ENCODE results near the gene DENND2A. TPM values are rescaled to one million over a fixed set of nuclear protein-coding genes. Genes with fewer than 3 reads are reported as not detected.
"Not testable (repeated sequence)": the region's sequence is repeated elsewhere in the genome, so short reads cannot be mapped to it uniquely, and the experiment has no call there.

DENND2A gene
- total and polyA plus RNA-seq, 2 of the 4 experiments (the other 2 are of a cell fraction), result 7.5 to 10.3 TPM

- ChIA-PET CTCF (no interaction called here), POLR2A (ENCODE audit: unreplicated experiment) (interaction anchor here (0.5 kb wide), 1 partner anchor 138 kb away, joined by 5 read pairs; the partner anchor contains the start of gene DENND2A)
- Histone ChIP-seq H2BK15ac (ENCODE audit: low read depth, low read length) (no peak overlapping the region), H3K23ac (ENCODE audit: low read depth, low read length) (no peak overlapping the region), H4K5ac (ENCODE audit: low read depth, low read length) (no peak overlapping the region), H3K4ac (ENCODE audit: low read depth, low read length) (no peak overlapping the region), H3K9me3 (ENCODE audit: control insufficient read depth, insufficient read depth, low read length) (no peaks in the 10 kb centered on the region), H2BK120ac (ENCODE audit: low read depth, low read length) (no peak overlapping the region), H3K18ac (ENCODE audit: low read depth, low read length) (no peak overlapping the region), H3K4me2 (ENCODE audit: low read depth, low read length) (no peak overlapping the region), H3K36me3 (ENCODE audit: control insufficient read depth, insufficient read depth, low read length) (no peaks in the 10 kb centered on the region), H4K8ac (ENCODE audit: low read depth in 2 of 2, low read length in 2 of 2) (no peak overlapping the region), H4K91ac (ENCODE audit: insufficient read depth, low read depth, low read length) (no peak overlapping the region), H2AK5ac (ENCODE audit: low read depth, low read length) (no peak overlapping the region), H2BK20ac (ENCODE audit: low read depth, low read length) (no peak overlapping the region), H2AFZ (replicated peaks; ENCODE audit: low read length, poor library complexity) (no peak overlapping the region), H3K14ac (replicated peaks; ENCODE audit: low read depth, low read length) (no peak overlapping the region), H4K20me1 (ENCODE audit: insufficient read depth, low read length) (no peaks in the 10 kb centered on the region), H3K4me1 (ENCODE audit: control insufficient read depth, insufficient read depth, low read length) (peaks cover 4% of the 10 kb centered on the region), H3K79me1 (ENCODE audit: low read depth in 1 of 2, low read length in 2 of 2) (no peaks in the 10 kb centered on the region), H3K56ac (ENCODE audit: extremely low read depth, insufficient read depth, low read length) (no peak overlapping the region), H3K27me3 (ENCODE audit: control insufficient read depth, insufficient read depth, low read length) (no peaks in the 10 kb centered on the region), H3K4me3 (ENCODE audit: insufficient read depth, low read depth, low read length) (no peak overlapping the region), H3K27ac (ENCODE audit: insufficient read depth, low read length) (no peak overlapping the region), H2BK5ac (ENCODE audit: low read depth, low read length, poor library complexity, severe bottlenecking) (no peak overlapping the region), H3K9ac (ENCODE audit: low read depth, low read length) (no peak overlapping the region), H3K9me1 (ENCODE audit: insufficient read depth, low read length) (peaks cover 2% of the 10 kb centered on the region; the same call in 1 of the 2 replicates), H2AK9ac (replicated peaks; ENCODE audit: low read depth, low read length, poor library complexity) (no peak overlapping the region)
- no peak for ATAC-seq (ENCODE audit: low read depth)
- dilution Hi-C loops (cut with HindIII; ENCODE audit: low sequenced_read_pairs, unreplicated experiment), result no loop called here
- in situ Hi-C loops (cut with MboI; ENCODE audit: low sequenced_read_pairs), result loop anchor here (25.0 kb wide), 1 partner anchor 510 kb away; the partner anchor contains the start of gene MRPS33
- no peak for DNase-seq
- no peak for TF ChIP-seq MAZ (IDR thresholded peaks at IDR 0.05; ENCODE audit: borderline replicate concordance, low read depth, low read length)
- no peak for TF ChIP-seq RCOR1 (IDR thresholded peaks at IDR 0.05; ENCODE audit: insufficient replicate concordance, low read length)
- no peak for TF ChIP-seq CTCF (conservative IDR thresholded peaks at IDR 0.05; ENCODE audit: low read depth, low read length)
- no peak for TF ChIP-seq BHLHE40 (IDR thresholded peaks at IDR 0.05; ENCODE audit: low read depth, low read length)
- TF ChIP-seq POLR2A (IDR thresholded peaks at IDR 0.05; ENCODE audit: low read depth, low read length), result no peak
- TF ChIP-seq RFX5 (IDR thresholded peaks at IDR 0.05; ENCODE audit: low read depth, low read length), result no peak
- TF ChIP-seq FOS (IDR thresholded peaks at IDR 0.05; ENCODE audit: low read depth, low read length), result no peak
- TF ChIP-seq RAD21 (IDR thresholded peaks at IDR 0.05; ENCODE audit: low read length), result no peak
- intact Hi-C loops (cut with micrococcal nuclease), result no loop called here
- no TSS peak for BruUV-seq (replicated peaks)
- WGBS, 2 experiments (ENCODE audit: extremely low coverage in 2 of 2, insufficient read length in 1 of 2), result 93% methylated on average over 3 of the region's 5 CpGs; no CpG with 5 or more reads in 1 of the 2 experiments
Observed at GRCh38 chr7:140501966-140502365, 138.6 kb downstream of the DENND2A start.

GRCh38 chr7:140497807-140498206 lies 142.8 kb downstream of the DENND2A start:
- dilution Hi-C loops (cut with HindIII; ENCODE audit: low sequenced_read_pairs, unreplicated experiment); H4K91ac ChIP-seq (ENCODE audit: insufficient read depth, low read depth, low read length); CTCF ChIA-PET; H3K4me2 ChIP-seq (ENCODE audit: low read depth, low read length); H3K9me1 ChIP-seq (ENCODE audit: insufficient read depth, low read length); POLR2A ChIA-PET (ENCODE audit: unreplicated experiment); H3K56ac ChIP-seq (ENCODE audit: extremely low read depth, insufficient read depth, low read length); H2AFZ ChIP-seq (replicated peaks; ENCODE audit: low read length, poor library complexity); H4K8ac ChIP-seq (ENCODE audit: low read depth in 2 of 2, low read length in 2 of 2); H3K36me3 ChIP-seq (ENCODE audit: control insufficient read depth, insufficient read depth, low read length); H3K9ac ChIP-seq (ENCODE audit: low read depth, low read length); H3K18ac ChIP-seq (ENCODE audit: low read depth, low read length); H3K14ac ChIP-seq (replicated peaks; ENCODE audit: low read depth, low read length); intact Hi-C loops (cut with micrococcal nuclease); H3K9me3 ChIP-seq (ENCODE audit: control insufficient read depth, insufficient read depth, low read length); H3K27me3 ChIP-seq (ENCODE audit: control insufficient read depth, insufficient read depth, low read length); H3K79me1 ChIP-seq (ENCODE audit: low read depth in 1 of 2, low read length in 2 of 2); H2BK15ac ChIP-seq (ENCODE audit: low read depth, low read length); ATAC-seq (ENCODE audit: low read depth); H2BK120ac ChIP-seq (ENCODE audit: low read depth, low read length); H3K23ac ChIP-seq (ENCODE audit: low read depth, low read length); H3K4ac ChIP-seq (ENCODE audit: low read depth, low read length); H3K4me3 ChIP-seq (ENCODE audit: insufficient read depth, low read depth, low read length); H4K20me1 ChIP-seq (ENCODE audit: insufficient read depth, low read length); DNase-seq; H3K27ac ChIP-seq (ENCODE audit: insufficient read depth, low read length); H3K4me1 ChIP-seq (ENCODE audit: control insufficient read depth, insufficient read depth, low read length); H2BK20ac ChIP-seq (ENCODE audit: low read depth, low read length); H4K5ac ChIP-seq (ENCODE audit: low read depth, low read length); H2BK5ac ChIP-seq (ENCODE audit: low read depth, low read length, poor library complexity, severe bottlenecking); in situ Hi-C loops (cut with MboI; ENCODE audit: low sequenced_read_pairs); H2AK9ac ChIP-seq (replicated peaks; ENCODE audit: low read depth, low read length, poor library complexity); BruUV-seq (replicated peaks); H2AK5ac ChIP-seq (ENCODE audit: low read depth, low read length): not testable (repeated sequence)
- no CpG with 5 or more reads among the region's 7 CpGs for WGBS, 2 experiments (ENCODE audit: extremely low coverage in 2 of 2, insufficient read length in 1 of 2)

All from IMR-90 (cell line).